ENCODE results near the gene ITGA4. TPM values are rescaled to one million over a fixed set of nuclear protein-coding genes. Genes with fewer than 3 reads are reported as not detected.

Gene ITGA4
- total and polyA plus RNA-seq, 9 of the 15 experiments (the other 6 are each of a cell fraction or from before 2014, with no cell fraction given), result 0.06 to 0.81 (median 0.27) TPM

DNA sequence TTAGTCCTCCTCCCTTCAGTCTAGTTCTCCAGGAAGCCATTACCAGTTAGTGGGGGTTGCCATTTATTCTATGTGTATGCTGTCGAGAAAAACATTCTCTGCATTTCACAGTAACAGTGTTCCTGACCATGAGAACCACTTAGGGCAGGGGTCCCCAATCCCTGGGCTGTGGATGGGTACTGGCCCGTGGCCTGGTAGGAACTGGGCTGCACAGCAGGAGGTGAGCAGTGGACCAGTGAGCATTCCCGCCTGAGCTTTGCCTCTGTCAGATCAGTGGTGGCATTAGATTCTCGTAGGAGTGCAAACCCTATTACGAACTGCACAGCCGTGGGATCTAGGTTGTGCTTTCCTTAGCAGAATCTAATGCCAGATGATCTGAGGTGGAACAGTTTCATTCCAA is 15.8 kb downstream of the ITGA4 start:
- TF ChIP-seq XRCC3 (IDR thresholded peaks at IDR 0.05) (no peak), NR2C1 (IDR thresholded peaks at IDR 0.05) (no peak), NR2C1 (tag; IDR thresholded peaks at IDR 0.05) (no peak), TBP (optimal IDR thresholded peaks at IDR 0.05; ENCODE audit: low read depth, low read length) (no peak), GABPB1 (CRISPR knock-in tag; IDR thresholded peaks at IDR 0.05) (no peak), ZKSCAN3 (CRISPR knock-in tag; IDR thresholded peaks at IDR 0.05) (no peak)
- no peak overlapping the region for H3K9ac ChIP-seq (ENCODE audit: insufficient read depth in 1 of 2, low read depth in 2 of 2, low read length in 2 of 2)
- WGBS (ENCODE audit: insufficient coverage, low coverage, missing lambda C conversion rate), result 0% methylated on average over 6 of the region's 6 CpGs
- in situ Hi-C loops (cut with MboI), result no loop called here
- DNase-seq (ENCODE audit: extremely low read depth in 1 of 4, low spot score in 3 of 4), result no peak
- no peaks in the 10 kb centered on the region for H3K36me3 ChIP-seq (ENCODE audit: control insufficient read depth, insufficient read depth, low read length)
- no peaks in the 10 kb centered on the region for H4K20me1 ChIP-seq (replicated peaks; ENCODE audit: control insufficient read depth, insufficient read depth, low read length)
- no peak overlapping the region for H3K27ac ChIP-seq (ENCODE audit: extremely low read depth, low read depth, low read length)
- no peak overlapping the region for H3K4me2 ChIP-seq (ENCODE audit: insufficient read depth, low read length)
- no peak for ATAC-seq
- H3K27me3 ChIP-seq (ENCODE audit: control insufficient read depth in 2 of 2, insufficient read depth in 2 of 2, low read length in 2 of 2), result no peaks in the 10 kb centered on the region
- H3K9me3 ChIP-seq (replicated peaks; ENCODE audit: control insufficient read depth, insufficient read depth, low read depth, low read length), result no peaks in the 10 kb centered on the region
- intact Hi-C loops (cut with micrococcal nuclease), result no loop called here
- ChIA-PET POLR2A (no interaction called here), CTCF (ENCODE audit: low intra/inter-chr PET ratio) (no interaction called here)
- H3K79me2 ChIP-seq (ENCODE audit: control insufficient read depth, insufficient read depth, low read length), result no peaks in the 10 kb centered on the region
- H3K9me1 ChIP-seq (ENCODE audit: control insufficient read depth, insufficient read depth, low read length), result no peaks in the 10 kb centered on the region
- BruUV-seq (replicated peaks), result no TSS peak
- no peaks in the 10 kb centered on the region for H3K4me1 ChIP-seq (replicated peaks in 1 of 2; ENCODE audit: control insufficient read depth in 2 of 2, insufficient read depth in 2 of 2, low read length in 2 of 2)
- H2AFZ ChIP-seq (ENCODE audit: low read depth, low read length), result no peak overlapping the region
- FAIRE-seq, result no peak
- H3K4me3 ChIP-seq, result no peak overlapping the region

DNA sequence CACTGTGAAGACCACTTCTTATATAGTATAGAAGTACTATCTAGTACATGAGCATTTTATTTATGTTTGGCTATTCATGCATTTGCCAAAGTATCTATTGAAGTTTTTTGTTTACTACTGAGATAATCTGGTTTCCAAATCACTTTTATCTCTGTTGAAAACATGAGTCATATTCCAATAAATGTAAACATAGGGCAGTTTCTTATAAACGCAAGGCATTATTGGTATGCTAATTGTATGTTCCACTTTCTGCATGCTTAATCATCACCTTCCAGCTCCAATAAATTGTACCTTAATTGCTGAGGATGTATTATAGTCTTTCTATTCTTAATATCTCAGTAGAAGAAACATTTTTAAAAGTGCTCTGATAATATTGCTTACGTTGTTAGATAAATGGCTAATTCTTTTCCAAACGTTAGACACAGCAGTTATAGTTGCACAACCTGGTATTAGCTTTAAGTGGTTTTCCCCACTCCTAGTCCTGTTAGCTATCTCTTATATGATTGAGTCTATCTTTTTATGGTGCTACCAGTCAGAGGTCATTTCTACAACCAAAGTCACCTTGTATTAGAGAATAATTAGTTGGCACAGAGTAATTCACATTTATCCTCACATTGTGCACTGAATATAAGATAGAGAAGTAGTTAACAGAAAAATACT is 17.2 kb downstream of the ITGA4 start:
- no peaks in the 10 kb centered on the region for H3K9me3 ChIP-seq (replicated peaks; ENCODE audit: control insufficient read depth, insufficient read depth, low read depth, low read length)
- H3K27ac ChIP-seq (ENCODE audit: extremely low read depth, low read depth, low read length), result no peak overlapping the region
- H3K4me3 ChIP-seq, result no peak overlapping the region
- TF ChIP-seq ZNF699 (CRISPR knock-in tag; IDR thresholded peaks at IDR 0.05; ENCODE audit: insufficient replicate concordance) (no peak), TAF15 (IDR thresholded peaks at IDR 0.05; ENCODE audit: low read depth, low read length) (no peak), SMAD3 (CRISPR knock-in tag; conservative IDR thresholded peaks at IDR 0.05) (no peak), GATA2 (CRISPR knock-in tag; IDR thresholded peaks at IDR 0.05) (no peak), ZNF239 (CRISPR knock-in tag; IDR thresholded peaks at IDR 0.05) (no peak)
- TF ChIP-seq, protein P1, sequence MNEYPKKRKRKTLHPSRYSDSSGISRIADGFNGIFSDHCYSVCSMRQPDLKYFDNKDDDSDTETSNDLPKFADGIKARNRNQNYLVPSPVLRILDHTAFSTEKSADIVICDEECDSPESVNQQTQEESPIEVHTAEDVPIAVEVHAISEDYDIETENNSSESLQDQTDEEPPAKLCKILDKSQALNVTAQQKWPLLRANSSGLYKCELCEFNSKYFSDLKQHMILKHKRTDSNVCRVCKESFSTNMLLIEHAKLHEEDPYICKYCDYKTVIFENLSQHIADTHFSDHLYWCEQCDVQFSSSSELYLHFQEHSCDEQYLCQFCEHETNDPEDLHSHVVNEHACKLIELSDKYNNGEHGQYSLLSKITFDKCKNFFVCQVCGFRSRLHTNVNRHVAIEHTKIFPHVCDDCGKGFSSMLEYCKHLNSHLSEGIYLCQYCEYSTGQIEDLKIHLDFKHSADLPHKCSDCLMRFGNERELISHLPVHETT (CRISPR knock-in tag; conservative IDR thresholded peaks at IDR 0.05 in 1 of 2, IDR thresholded peaks at IDR 0.05 in 1 of 2), result no peak
- no peaks in the 10 kb centered on the region for H3K79me2 ChIP-seq (ENCODE audit: control insufficient read depth, insufficient read depth, low read length)
- FAIRE-seq (no peak), ATAC-seq (no peak), DNase-seq (ENCODE audit: extremely low read depth in 1 of 4, low spot score in 3 of 4) (no peak)
- H3K9ac ChIP-seq (ENCODE audit: insufficient read depth in 1 of 2, low read depth in 2 of 2, low read length in 2 of 2), result no peak overlapping the region
- no peaks in the 10 kb centered on the region for H3K36me3 ChIP-seq (ENCODE audit: control insufficient read depth, insufficient read depth, low read length)
- no peaks in the 10 kb centered on the region for H3K27me3 ChIP-seq (ENCODE audit: control insufficient read depth in 2 of 2, insufficient read depth in 2 of 2, low read length in 2 of 2)
- H3K4me1 ChIP-seq (replicated peaks in 1 of 2; ENCODE audit: control insufficient read depth in 2 of 2, insufficient read depth in 2 of 2, low read length in 2 of 2), result no peaks in the 10 kb centered on the region
- no peak overlapping the region for H3K4me2 ChIP-seq (ENCODE audit: insufficient read depth, low read length)
- no peak overlapping the region for H2AFZ ChIP-seq (ENCODE audit: low read depth, low read length)
- intact Hi-C loops (cut with micrococcal nuclease), result no loop called here
- WGBS (ENCODE audit: insufficient coverage, low coverage, missing lambda C conversion rate), result 1% methylated on average over 3 of the region's 3 CpGs
- in situ Hi-C loops (cut with MboI), result no loop called here
- no peaks in the 10 kb centered on the region for H3K9me1 ChIP-seq (ENCODE audit: control insufficient read depth, insufficient read depth, low read length)
- H4K20me1 ChIP-seq (replicated peaks; ENCODE audit: control insufficient read depth, insufficient read depth, low read length), result no peaks in the 10 kb centered on the region
- ChIA-PET POLR2A (no interaction called here), CTCF (ENCODE audit: low intra/inter-chr PET ratio) (no interaction called here)
- no TSS peak for BruUV-seq (replicated peaks)

Measured in K562 (cell line).